HL-60 (cell line): Measurements from ENCODE around the gene FAM200B.

Experiments used
- DNase-seq, 2 experiments: peaks; one replicate each; pipeline ENCODE4 v3.0.0-alpha.2; 2010 to 2020; ENCODE audit warnings: low read depth in 1 of 2, low spot score in 1 of 2
- H3K27ac ChIP-seq: fragments of 250-450 bp; sonication (Bioruptor Pico); replicated peaks from 2 replicates; pipeline ENCODE4 v1.5.1; 2020; ENCODE audit warnings: mild to moderate bottlenecking, moderate library complexity
- H3K27me3 ChIP-seq: fragments of 250-450 bp; sonication (Bioruptor Pico); 2 replicates; pipeline ENCODE4 v1.5.1; 2021; ENCODE audit warnings: mild to moderate bottlenecking, moderate library complexity; ENCODE audit not compliant: insufficient read depth, poor library complexity, severe bottlenecking
- H3K4me3 ChIP-seq: replicated peaks from 2 replicates; pipeline ENCODE4 v1.5.1; 2011; ENCODE audit warnings: mild to moderate bottlenecking, control low read depth, low read length; ENCODE audit not compliant: insufficient read depth
- CTCF ChIP-seq: IDR thresholded peaks from one replicate; pipeline ENCODE4 v1.5.1; 2011; ENCODE audit warnings: low read length, control low read depth, inconsistent platforms; ENCODE audit not compliant: insufficient read depth
- GABPA ChIP-seq: IDR thresholded peaks from 2 replicates; pipeline ENCODE4 v1.6.1; 2012; ENCODE audit warnings: low read depth
- POLR2AphosphoS5 ChIP-seq: IDR thresholded peaks from 2 replicates; pipeline ENCODE4 v1.6.1; 2012; ENCODE audit warnings: low read depth
- REST ChIP-seq: IDR thresholded peaks from 2 replicates; pipeline ENCODE4 v1.6.1; 2012; ENCODE audit warnings: low read depth; ENCODE audit not compliant: insufficient replicate concordance
- SPI1 ChIP-seq: IDR thresholded peaks from 2 replicates; pipeline ENCODE4 v1.6.1; 2012; ENCODE audit warnings: low read depth, mild to moderate bottlenecking, borderline replicate concordance

The FAM200B gene

DNA sequence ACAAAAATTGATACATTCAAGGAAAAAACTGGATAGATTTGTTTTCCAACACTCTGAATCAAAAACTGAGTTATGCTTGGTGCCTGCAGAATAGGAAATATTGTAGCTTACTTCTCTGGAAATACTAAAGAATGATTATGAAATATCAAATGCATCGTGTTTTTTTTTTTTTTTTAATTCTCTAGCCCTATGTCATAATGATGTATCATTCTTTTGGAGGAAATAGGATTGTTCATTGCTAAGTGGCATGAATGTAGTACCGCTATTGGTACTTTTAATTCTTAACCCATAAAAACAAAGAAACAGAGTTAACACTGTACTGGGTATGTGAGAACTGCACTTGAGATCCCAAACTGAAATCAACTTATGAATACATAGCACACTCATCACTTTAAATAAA lies 7.6 kb upstream of the FAM200B start:
- TF ChIP-seq GABPA = no peak
- TF ChIP-seq POLR2AphosphoS5 = no peak
- no peak for TF ChIP-seq SPI1
- no peak for TF ChIP-seq REST
- no peak for TF ChIP-seq CTCF
- Histone ChIP-seq H3K27ac (no peak overlapping the region), H3K4me3 (no peak overlapping the region), H3K27me3 (no peaks in the 10 kb centered on the region)
- DNase-seq = no peak

DNA sequence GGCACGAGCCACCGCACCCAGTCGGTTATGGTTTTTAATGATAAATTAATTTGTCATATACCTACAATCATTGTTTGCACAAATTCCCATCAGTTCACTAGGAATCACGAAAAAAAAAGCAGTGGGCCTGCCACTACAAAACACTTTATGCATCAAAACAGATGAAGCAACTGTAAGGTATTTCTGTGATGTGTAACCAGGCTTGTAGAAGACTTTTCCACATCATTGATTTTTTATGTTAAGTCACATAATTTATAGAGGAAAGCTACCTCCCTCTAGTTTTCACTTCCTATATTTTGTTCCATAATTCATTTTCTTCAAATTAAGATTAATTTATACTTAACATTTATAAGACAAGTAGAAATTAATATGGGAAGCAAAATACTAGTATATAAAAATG lies 6.7 kb upstream of the FAM200B start:
- no peak for TF ChIP-seq CTCF
- no peak for TF ChIP-seq POLR2AphosphoS5
- TF ChIP-seq REST = no peak
- no peak for TF ChIP-seq GABPA
- TF ChIP-seq SPI1 = no peak
- no peak overlapping the region for H3K4me3 ChIP-seq
- no peak for DNase-seq
- no peaks in the 10 kb centered on the region for H3K27me3 ChIP-seq
- H3K27ac ChIP-seq = no peak overlapping the region

DNA sequence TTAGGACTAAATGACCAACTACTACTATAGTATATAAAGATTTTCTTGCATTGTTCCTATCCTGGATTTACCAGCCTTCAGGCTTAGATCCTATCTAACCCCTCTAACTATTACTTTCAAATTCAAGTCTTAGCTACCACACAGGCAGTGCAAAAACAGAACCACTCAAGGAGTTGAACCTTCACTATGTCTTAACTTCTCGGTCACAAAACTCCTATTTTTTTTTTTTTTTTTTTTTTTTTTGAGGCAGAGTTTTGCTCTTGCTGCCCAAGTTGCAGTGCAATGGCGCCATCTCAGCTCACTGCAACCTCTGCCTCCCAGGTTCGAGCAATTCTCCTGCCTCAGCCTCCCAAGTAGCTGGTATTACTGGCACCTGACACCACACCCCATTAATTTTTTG lies 6.3 kb upstream of the FAM200B start:
- no peak overlapping the region for H3K4me3 ChIP-seq
- DNase-seq = no peak
- no peaks in the 10 kb centered on the region for H3K27me3 ChIP-seq
- no peak overlapping the region for H3K27ac ChIP-seq
- no peak for TF ChIP-seq GABPA

- no peak for DNase-seq
- Histone ChIP-seq H3K4me3 (no peak overlapping the region), H3K27ac (no peak overlapping the region), H3K27me3 (no peaks in the 10 kb centered on the region)
- TF ChIP-seq SPI1 (no peak), CTCF (no peak), GABPA (no peak), POLR2AphosphoS5 (no peak), REST (no peak)
Measured at GRCh38 chr4:15676039-15676438, 5.6 kb upstream of the FAM200B start.
